HG02763 (cell line): Measurements from ENCODE around the gene CLSTN2.

Source experiments
- ATAC-seq: cut with Tn5 transposase; IDR thresholded peaks from one replicate; pipeline ENCODE4 v1.9.1; 2021; ENCODE audit warnings: mild to moderate bottlenecking, moderate library complexity; ENCODE audit not compliant: unreplicated experiment

CLSTN2 gene

DNA sequence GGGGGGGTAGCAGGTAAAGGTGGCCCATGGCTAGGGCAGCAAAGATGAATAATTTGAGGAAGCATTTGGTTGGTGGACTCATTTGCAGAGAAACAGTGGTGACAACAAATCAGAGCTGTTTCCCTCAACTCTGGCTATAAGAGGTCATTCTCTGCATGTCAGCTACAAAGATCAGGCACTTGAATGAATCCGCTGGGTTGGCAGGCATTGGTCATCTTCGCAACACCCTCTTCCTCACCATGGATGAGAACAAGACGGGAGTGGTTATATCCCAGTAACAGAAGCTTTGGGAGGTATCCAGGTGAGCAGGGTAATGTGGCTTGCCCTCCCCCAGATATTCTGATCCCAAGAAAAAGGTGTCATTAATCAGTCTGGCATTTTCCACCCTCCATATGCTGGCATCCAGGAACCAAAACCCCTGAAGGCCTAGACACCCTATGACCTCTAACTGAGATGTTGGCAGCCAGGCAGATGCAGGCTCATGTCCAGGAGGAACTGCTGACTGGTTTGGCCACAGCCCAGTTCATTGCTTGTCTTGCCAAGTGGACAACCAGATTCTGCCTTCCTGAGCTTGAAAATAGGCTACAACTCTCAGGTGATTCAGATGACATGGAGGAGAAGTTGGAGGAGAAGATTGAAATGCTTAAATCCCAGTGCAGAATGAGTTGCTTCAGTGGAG is 634.0 kb downstream of the CLSTN2 start:
- no peak for ATAC-seq

DNA sequence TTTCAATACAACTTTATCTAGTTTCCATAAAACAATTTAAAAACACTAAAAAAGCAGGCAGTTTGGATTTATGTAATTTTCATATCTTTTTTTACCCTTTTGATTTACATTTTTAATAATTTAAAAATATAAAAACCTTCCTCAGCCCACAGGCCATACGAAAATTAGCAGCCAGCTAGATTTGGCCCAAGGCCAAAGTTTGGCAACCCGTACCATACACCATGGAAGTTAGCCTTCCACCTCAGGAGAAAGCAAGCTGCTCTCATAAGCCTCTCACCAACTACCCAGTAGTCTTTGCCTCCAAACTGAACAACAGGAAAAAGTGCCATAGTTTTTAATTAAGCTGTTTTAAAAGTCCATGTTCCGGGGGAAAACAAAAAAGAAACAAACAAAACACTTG is 635.6 kb downstream of the CLSTN2 start:
- ATAC-seq = no peak

DNA sequence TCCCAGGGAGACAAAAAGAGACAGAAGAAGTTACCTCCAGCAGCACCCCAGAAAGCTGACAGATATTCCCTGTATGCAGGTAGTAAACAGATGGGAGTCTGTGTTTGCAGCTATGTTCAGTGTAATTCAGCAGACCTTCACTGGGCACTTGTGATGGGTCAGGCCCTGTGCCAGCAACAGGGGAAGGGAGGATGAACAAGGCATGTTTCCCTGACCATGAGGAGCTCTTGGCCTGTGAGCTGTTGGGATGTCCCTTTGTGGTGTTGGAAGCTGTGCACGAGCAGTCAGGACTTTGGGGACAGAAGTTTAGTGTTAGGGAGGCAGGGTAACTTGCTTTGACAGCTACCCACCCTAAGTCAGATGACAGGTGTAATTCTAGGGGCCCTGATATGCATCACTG is 636.9 kb downstream of the CLSTN2 start:
- no peak for ATAC-seq

DNA sequence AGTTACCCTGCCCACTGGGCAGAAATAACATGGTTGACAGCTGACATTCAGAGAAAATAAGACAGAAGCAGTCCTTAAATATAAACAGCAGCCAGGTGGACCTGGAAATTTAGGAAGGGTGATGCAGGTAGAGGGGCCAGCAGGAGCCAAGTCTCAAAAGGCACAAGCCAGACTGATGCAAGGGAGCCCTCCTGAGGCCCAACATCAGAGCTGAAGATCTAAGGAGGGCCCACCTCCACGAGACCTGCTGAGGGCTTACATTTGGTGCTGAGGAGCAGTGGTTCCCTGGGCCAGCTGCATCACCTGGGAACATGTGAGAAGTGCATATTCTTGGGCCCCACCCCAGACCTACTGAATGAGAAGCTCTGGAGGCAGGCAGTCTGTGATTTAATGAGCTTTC is 637.3 kb downstream of the CLSTN2 start:
- ATAC-seq = no peak

DNA sequence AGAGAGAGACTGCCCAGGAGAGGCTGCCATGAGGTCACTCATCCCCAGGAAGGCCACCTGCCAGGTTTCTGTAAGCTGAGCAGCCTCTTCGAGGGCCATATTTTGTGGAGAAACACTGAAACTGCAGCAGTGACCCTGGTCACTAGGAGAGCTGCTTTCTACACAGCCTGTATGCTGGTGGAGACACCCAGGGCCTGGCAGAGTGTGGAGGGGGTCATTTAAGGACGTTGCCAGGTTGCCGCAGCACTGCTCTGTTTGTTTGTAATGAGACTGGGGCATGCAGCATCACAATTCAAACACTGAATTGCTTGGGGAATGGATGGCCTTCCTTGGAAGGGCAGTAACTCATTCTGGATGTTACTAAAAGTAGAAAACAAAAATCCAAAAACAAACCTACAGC is 638.0 kb downstream of the CLSTN2 start:
- no peak for ATAC-seq

DNA sequence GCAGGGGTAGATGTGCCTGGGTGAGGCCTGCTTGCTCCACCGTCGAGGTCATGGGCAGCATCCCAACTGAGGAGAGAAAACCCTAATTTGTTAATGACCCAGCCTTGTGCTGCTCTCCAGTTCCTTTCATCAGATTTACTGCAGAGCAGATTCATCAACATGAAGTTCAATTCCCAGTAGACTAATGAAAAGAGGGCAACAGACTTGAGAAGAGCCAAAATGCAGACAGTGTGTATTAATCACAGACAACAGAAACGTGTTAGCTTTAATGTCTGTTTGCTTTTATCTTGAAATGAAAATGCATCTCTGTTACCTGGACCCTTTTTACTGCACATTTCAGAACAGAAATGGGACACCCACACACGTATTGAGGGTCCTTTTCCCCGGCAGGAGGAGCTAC is 639.4 kb downstream of the CLSTN2 start:
- ATAC-seq = no peak

DNA sequence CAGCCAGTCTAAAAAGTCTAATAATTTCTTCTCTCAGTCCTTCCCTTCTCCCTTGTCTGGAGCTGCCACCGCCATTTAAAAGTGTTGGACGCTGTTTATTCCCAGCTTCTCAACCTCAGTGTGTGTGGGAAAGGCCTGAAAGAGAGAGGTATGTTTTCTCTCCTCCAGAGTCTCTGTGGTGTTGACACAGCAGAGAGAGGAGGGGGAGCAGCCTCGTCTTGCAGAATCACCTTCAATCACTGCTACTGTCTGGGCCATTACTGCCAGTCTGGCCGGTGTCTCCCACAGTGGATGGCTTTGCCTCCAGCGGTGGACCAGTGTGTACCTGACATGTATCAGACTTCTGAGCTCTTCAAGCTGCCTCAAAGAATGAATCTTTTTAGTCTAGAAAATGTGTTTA is 641.5 kb downstream of the CLSTN2 start:
- ATAC-seq = no peak

DNA sequence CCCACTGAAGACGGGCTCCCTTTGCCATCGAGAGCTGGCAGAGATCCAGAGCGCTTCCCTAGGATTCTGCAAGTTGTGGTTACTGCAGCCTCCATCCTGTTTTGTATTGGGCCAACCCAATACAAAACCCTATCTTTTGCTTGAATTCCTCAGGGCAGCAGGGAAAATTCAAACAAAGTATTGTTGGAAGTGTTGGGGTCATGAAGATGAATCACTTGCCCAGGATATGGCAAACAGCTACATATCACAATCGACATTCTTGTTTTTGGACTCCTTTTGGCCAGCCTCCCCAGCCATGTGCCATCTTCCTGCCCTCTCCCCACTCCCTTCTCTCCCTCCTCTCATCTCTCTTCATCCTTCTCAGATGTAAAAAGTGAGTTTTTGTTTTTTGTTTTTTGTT is 642.9 kb downstream of the CLSTN2 start:
- ATAC-seq = no peak

DNA sequence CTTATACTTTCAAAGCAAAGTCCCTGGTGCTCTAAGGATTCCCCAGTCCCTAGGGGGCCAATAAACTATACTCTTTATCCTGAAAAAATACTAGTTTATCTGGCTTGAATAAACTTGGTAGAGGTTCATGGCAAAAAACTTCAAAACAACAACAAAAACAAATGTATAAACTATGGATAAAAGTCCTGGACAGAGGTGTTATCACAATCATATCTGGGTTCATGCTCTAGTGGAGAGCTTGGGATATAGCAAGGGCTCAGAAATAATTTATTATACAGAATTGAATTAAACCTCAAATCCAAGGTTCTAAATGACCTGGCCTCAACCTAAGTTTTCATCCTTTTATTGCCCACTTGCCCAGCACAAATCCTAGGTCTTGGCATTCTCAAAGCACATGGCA is 644.3 kb downstream of the CLSTN2 start:
- no peak for ATAC-seq

DNA sequence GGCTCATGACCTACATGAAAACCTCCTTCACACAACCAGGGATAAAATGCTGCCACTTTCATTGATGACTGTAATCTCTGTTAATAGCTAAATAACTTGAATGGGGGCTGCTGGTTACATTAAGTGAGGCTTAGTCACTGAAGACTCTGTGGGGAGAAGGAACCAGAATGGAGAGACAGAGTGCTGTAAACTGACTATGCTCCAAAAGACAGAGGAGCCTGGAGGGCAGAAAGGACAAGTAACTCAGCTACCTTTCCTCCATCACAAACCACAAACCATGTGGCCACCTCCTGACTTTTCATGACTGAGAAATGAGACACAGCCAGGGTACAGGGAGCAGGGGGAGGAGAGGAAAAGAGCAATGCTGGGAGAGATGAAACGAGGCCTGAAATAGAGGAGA is 645.8 kb downstream of the CLSTN2 start:
- ATAC-seq = no peak

DNA sequence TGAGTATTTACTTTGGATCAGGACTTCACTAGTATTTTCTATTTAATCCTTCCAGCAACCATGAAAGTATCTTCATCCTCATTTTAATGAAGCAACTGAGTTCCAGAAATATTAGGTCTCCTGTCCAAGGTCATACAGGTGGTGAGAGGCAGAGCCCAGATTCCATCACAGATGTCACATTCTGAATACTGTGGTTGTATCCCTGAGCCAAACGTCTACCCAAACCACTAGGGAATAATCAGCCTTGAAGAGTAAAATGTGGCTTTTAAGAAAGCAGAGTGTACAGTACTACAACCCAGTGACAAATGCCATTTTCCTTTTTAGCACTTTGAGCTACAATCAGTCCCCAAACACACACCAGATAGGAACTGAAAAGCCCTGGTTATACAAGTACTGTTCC is 649.6 kb downstream of the CLSTN2 start:
- no peak for ATAC-seq

DNA sequence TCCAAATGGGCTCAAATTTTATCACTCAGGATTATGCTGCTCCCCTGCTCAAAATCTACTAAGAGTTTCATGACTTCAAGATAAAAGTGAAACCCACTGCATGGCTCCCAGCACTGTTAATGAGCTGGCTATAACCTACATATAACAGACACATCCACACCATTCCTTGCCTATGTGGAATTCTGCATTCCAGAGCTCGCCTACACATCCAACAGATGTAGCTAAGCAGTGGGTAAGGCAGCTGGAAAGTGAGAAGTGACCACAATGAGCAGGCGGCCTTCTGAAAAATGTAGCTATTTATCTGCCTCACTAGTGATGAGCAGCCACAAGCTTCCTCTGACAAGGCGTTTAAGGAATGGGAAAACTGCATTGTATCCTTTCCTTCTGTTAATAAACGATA is 650.8 kb downstream of the CLSTN2 start:
- no peak for ATAC-seq

DNA sequence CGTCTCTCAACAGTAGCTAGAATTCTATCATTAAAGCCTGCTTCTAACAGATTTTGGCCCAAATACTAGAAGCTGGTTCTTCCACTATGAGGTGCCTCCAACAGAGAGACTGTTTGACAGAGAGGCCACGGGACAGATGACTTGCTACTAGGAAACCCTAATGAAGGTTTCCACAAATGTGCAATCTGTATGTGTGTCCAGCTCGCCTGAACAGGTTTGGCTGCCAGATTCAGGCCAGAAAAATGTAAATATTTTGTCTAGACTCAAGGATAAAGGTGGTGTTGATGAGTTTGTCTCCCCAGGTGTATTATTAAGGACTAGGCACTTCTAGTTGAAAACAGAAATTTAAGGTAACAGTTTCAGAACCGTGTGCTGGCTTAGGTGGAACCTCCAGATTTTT is 651.3 kb downstream of the CLSTN2 start:
- ATAC-seq = no peak

DNA sequence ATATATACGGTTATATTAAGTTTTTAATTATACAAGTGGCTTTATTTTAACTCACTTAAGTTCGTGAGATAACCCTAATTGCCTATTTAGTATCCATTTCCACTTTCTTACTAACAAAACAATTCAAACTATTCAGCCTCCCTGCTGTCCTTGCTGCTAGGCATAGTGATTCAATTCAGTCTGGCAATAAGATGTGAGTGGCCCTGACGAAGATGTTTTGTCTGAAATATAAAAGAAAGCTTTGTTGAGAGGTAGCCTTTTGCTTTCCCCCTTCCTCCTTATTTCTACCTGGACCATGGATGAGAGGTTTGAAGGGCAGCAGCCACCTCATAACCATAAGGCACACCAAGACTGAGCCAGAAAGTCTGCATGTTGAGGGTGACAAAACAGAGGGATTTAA is 653.6 kb downstream of the CLSTN2 start:
- no peak for ATAC-seq

DNA sequence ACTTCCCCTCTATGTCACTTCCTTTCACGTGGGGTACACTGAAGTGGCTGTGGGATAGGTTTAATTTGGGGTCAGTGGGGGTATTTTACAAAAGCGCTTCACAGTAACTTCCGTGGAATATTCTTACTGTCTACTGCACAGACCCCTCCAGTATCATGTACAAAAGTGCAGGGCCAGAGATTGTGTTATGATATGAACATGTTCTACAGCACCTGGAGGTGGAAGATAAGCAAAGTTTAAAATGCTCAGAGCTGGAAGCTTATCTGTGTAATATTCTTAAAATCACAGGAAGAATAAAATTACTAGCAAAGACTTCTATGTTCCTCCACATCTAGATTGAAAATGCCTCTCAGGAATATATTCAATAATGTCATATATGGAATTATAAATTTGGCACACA is 658.8 kb downstream of the CLSTN2 start:
- ATAC-seq = no peak

DNA sequence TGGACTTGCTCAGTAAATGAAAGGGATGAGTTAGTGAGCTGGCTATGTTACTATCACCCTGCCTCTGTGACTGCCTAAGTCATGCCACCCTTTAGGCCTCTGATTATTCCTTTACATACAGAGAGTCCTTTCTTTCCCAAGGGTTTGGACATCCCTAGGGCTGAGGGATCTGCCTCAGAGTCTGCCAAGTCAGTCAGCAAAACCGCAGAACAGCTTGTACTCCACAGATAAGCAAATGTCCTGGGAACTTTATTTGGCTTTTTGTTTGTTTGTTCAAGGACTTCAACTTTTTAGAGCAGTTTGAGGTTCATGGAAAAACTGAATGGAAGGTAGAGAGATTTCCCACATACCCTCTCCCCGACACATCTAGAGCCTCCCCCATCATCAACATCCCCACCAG is 660.3 kb downstream of the CLSTN2 start:
- no peak for ATAC-seq

DNA sequence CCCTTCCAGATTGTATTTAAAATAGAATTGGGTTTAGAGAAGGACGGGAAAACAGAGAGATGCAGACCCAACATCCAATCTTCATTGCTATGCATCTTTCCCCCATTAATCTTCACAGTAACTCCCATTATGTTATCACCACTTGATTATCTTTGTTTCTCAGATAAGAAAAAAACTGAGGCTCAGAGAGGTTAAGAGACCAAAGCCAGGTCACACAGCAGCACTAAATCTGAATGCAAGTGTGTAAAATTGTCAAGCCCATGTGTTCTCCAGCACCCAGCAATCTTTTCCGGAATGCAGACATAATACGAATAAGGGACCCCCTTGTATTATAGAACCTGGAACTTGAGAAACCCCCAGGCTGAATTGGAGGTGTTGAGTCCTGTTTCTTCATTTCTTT is 662.4 kb downstream of the CLSTN2 start:
- no peak for ATAC-seq

DNA sequence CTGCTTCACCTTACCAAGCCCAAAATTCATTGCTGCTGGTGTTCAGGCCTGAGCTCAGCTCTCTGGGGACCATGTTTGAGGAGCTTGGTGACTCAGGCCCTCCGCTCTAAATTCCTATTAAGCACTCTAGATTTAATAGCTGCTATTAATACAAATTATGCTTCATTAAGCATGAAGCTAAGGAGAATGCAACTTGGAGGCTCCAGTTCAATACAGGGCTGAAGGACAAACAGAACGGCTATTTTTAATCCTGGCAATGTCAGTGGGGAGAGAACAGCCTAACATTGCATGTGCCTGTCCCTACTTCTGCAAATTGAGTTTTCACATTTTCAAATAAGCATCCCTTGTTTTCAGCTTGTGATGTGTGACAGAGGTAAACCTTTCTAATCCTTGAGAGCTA is 662.8 kb downstream of the CLSTN2 start:
- no peak for ATAC-seq

DNA sequence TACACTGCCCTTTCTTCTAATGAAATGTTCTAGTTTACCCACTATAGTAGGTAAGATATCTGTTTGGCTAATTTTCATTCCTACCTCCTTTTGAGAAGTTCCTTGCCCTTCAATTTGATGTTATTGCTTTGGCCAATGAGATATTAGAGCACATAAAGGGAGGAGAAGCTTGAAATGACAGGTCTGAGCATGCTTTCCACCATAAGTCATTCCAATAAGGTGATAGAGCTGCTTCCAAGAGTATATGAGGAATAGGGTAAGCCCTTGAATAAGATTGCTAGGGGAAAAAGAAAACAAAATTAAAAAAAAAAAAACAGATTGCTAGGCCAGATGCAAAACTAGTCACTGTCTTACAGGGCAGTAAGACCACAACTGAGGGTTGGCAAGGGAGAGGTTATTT is 664.0 kb downstream of the CLSTN2 start:
- no peak for ATAC-seq

DNA sequence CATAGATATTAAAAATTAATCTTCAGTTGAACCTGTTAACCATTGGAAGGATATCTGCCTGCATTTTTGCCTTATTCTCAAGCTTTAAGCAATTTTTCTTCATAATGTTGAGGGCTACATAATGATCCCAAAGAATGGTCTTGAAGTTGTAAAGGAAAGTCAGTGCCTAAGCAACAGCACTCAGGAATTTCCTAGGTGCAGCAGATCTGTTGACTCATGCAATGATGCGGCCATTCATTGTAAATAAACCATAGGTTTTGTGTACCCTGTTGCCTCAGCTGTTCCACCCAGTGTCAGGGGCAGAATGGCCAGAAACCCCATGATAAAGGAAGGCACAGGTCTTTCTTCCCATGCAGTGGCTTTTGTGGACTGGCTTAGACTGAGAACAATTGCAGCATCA is 664.5 kb downstream of the CLSTN2 start:
- ATAC-seq = no peak

DNA sequence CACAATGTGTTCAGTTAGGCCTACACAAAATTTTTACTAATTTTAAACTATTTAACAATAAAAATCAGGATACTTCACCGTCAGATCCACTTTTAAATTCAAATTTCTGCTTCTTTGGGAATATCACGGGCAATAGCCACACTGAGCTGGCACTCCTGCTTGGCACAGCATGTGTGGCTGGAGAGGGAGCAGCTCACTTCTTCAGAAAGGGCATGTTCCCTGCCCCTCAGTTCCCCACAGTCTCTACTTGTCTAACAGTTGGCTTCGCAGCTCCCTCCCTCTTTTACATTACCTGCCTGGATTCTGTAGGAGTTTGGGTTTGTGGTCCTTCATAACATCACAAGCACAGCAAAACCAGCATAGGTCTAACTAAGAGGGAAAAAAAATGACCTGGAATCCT is 666.9 kb downstream of the CLSTN2 start:
- ATAC-seq = no peak

DNA sequence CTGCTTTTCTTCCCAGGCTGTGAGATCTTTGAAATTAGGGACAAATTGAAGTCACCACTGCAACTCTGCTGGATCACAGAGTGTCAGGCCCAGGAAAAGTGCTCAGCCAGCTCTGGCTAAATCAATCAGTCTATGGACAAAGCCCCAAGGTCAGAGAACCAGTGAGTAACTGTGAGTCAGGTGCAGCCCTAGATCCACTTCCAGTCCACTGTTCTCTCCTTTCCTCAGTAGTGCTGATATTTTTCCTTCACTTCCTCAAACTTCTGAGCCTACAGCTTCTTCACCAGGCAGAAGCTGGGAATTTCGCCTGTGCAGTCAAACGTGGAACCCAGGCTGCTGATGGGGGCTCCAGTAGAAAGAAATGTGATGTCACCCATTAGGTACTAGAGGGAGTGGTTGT is 667.8 kb downstream of the CLSTN2 start:
- ATAC-seq = no peak

DNA sequence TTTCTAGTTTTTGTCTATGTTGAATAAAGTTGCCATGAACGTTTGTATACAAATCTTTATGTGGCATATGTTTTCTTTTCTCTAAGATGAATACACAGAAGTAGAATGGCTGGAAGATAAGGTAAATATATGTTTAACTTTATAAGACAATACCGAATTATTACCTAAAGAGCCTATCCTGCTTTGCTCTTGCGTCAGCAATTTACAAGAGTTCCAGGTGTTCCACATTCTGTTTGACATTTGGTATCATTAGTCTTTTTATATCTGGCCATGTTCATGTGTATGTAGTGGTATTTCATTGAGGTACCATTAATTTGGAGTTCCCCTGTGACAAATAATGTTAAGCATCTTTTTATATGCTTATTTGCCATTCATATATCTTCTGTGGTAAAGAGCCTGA is 668.8 kb downstream of the CLSTN2 start:
- no peak for ATAC-seq

DNA sequence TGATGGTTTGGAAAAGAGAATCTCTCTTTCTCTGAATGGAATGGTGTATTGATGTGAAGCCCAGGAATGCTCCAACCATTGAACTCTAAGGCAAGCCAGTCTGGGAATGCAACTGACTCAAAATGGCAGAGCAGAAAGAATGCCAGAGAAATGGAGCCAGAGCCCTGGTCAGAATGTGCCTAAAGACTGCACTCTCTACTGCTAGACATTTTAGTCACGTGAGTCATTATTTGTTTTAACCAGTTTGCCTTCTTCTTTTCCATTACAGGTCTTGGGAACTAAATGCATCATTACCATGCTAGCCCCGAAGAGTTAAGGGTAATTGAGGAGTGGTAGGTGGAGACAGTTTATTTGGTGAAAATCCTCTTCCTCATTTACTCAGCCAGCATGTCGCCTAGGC is 675.6 kb downstream of the CLSTN2 start:
- no peak for ATAC-seq
